ENCODE results near the gene SLCO4A1. TPM values are rescaled to one million over a fixed set of nuclear protein-coding genes. Genes with fewer than 3 reads are reported as not detected.

The SLCO4A1 gene
- total and polyA plus RNA-seq, 2 donors (not counting 3 experiments of a cell fraction or from before 2014, with no cell fraction given) = 1.4 to 4.1 TPM

DNA sequence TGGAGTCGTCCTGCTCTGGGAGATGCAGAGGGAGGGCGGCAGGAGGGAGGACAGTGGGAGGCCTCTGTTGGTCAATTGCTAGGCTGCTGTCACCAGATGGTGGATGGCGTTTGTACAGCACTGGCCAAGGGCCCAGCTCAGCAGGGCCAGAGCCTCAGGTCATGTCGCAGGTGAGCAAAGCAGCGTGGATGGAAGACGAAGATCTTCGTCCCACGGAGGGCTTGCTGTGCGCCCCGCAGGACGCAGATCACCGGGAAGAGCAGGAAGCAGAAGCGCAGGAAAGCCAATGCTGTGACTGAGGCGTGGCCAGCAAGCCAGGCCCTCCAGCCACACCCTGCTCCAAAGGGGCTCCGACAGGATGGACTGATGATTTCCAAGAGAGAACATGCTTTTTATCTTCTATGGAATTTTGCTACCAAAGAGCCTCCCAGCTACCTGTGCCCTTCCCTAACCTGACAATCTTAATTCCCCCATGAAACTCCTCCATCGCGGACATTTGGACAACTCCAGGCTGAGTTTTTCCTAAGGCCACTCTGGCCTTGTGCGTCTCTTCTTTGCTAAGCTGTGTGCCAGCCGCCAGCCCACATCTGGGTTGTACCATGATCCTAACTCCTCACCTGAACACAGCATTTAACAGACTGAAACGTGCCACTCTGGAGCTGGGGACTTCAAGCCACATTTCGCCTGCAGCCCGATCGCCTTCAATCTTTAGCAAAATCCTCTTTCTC is 3.5 kb upstream of the SLCO4A1 start:
- TF ChIP-seq, protein P1, sequence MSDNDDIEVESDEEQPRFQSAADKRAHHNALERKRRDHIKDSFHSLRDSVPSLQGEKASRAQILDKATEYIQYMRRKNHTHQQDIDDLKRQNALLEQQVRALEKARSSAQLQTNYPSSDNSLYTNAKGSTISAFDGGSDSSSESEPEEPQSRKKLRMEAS (IDR thresholded peaks at IDR 0.05; ENCODE audit: insufficient read depth, insufficient read length) = no peak
- TF ChIP-seq, protein P2, sequence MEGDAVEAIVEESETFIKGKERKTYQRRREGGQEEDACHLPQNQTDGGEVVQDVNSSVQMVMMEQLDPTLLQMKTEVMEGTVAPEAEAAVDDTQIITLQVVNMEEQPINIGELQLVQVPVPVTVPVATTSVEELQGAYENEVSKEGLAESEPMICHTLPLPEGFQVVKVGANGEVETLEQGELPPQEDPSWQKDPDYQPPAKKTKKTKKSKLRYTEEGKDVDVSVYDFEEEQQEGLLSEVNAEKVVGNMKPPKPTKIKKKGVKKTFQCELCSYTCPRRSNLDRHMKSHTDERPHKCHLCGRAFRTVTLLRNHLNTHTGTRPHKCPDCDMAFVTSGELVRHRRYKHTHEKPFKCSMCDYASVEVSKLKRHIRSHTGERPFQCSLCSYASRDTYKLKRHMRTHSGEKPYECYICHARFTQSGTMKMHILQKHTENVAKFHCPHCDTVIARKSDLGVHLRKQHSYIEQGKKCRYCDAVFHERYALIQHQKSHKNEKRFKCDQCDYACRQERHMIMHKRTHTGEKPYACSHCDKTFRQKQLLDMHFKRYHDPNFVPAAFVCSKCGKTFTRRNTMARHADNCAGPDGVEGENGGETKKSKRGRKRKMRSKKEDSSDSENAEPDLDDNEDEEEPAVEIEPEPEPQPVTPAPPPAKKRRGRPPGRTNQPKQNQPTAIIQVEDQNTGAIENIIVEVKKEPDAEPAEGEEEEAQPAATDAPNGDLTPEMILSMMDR (IDR thresholded peaks at IDR 0.05; ENCODE audit: extremely low read depth in 1 of 2, insufficient read depth in 1 of 2, low read depth in 1 of 2, low read length in 2 of 2) = no peak
- TF ChIP-seq MYC (IDR thresholded peaks at IDR 0.05; ENCODE audit: low read depth, low read length) (no peak), POLR2AphosphoS5 (IDR thresholded peaks at IDR 0.05; ENCODE audit: insufficient read depth, low read depth, low read length) (no peak), POLR2A (IDR thresholded peaks at IDR 0.05; ENCODE audit: low read depth, low read length) (no peak), FOS (IDR thresholded peaks at IDR 0.05; ENCODE audit: borderline replicate concordance, insufficient read depth, low read length) (no peak), GATA2 (IDR thresholded peaks at IDR 0.05; ENCODE audit: insufficient read depth, insufficient read length, low read depth, low read length) (no peak), JUN (IDR thresholded peaks at IDR 0.05; ENCODE audit: borderline replicate concordance, insufficient read depth, insufficient read length, low read depth) (no peak), EZH2 (IDR thresholded peaks at IDR 0.05; ENCODE audit: borderline replicate concordance, low read depth, low read length, severe bottlenecking) (no peak)
- CTCF ChIA-PET = interaction anchor here (1.0 to 1.5 kb wide), 2 partner anchors 22 to 139 kb away, joined by 3 to 4 read pairs; no protein-coding TSS in a partner anchor
- no peak for FAIRE-seq

More for the DNA sequence above, 3.5 kb upstream of the SLCO4A1 start:
- Histone ChIP-seq H3K9ac (replicated peaks; ENCODE audit: extremely low read depth, insufficient read depth, low read length) (no peak overlapping the region), H3K4me3 (replicated peaks in 1 of 3; ENCODE audit: insufficient read depth in 1 of 3, low read depth in 1 of 3, low read length in 3 of 3) (no peak overlapping the region), H4K20me1 (replicated peaks; ENCODE audit: control insufficient read depth, extremely low read depth, insufficient read depth, low read length) (no peaks in the 10 kb centered on the region), H3K79me2 (ENCODE audit: control insufficient read depth, insufficient read depth, low read length) (no peaks in the 10 kb centered on the region), H3K4me1 (ENCODE audit: control insufficient read depth, extremely low read depth, insufficient read depth, low read length) (peaks cover 4% of the 10 kb centered on the region), H3K36me3 (ENCODE audit: control insufficient read depth in 2 of 2, extremely low read depth in 1 of 2, insufficient read depth in 2 of 2, low read length in 2 of 2) (no peaks in the 10 kb centered on the region), H3K27me3 (ENCODE audit: control insufficient read depth in 2 of 2, insufficient read depth in 2 of 2, low read length in 2 of 2) (peaks cover 0 to 5% of the 10 kb centered on the region in 2 experiments), H2AFZ (ENCODE audit: low read depth, low read length) (no peak overlapping the region), H3K9me1 (replicated peaks; ENCODE audit: control insufficient read depth, extremely low read depth, insufficient read depth, low read length) (no peaks in the 10 kb centered on the region), H3K27ac (ENCODE audit: insufficient read depth, low read depth, low read length) (no peak overlapping the region), H3K4me2 (ENCODE audit: insufficient read depth, low read length) (no peak overlapping the region), H3K9me3 (replicated peaks; ENCODE audit: control insufficient read depth, insufficient read depth, low read length) (no peaks in the 10 kb centered on the region)
- dilution Hi-C loops (cut with MboI; ENCODE audit: extremely low pct_ligation_motif_present, low sequenced_read_pairs) (no loop called here), intact Hi-C loops (cut with micrococcal nuclease) (no loop called here)
- DNase-seq (ENCODE audit: low read depth, low spot score) = no peak
- no TSS peak for BruUV-seq (replicated peaks)
- POLR2A ChIA-PET = no interaction called here
